ENCODE measurements around the gene NRL.

NRL gene

GRCh38 chr14:24114532-24115421, at the start of gene NRL, which contains the start of gene DCAF11:
TSS of gene NRL (minus strand) at chr14:24114949. CDS start at chr14:24082848, 32,101 bp downstream.
TSS of gene DCAF11 (plus strand) at chr14:24114777. CDS start at chr14:24115595, 818 bp downstream.
- H3K4me3 ChIP-seq (ENCODE audit: low read depth, low read length): peak within 1 kb of the TSS; percentile 63
- in situ Hi-C loops (cut with HindIII; ENCODE audit: low pct_ligation_motif_present, low sequenced_read_pairs): no loop called here

GRCh38 chr14:24162093-24162492, 47.3 kb upstream of the NRL start:
- Histone ChIP-seq H3K36me3 (replicated peaks) (peaks cover 71% of the 10 kb centered on the region), H3K27ac (no peak overlapping the region), H3K4me3 (ENCODE audit: low read depth, low read length) (peak overlapping the region; percentile 79), H3K27me3 (replicated peaks) (no peaks in the 10 kb centered on the region)
- in situ Hi-C loops (cut with HindIII; ENCODE audit: low pct_ligation_motif_present, low sequenced_read_pairs): no loop called here
- no peak for TF ChIP-seq CTCF (IDR thresholded peaks at IDR 0.05; ENCODE audit: low read depth, low read length, missing control alignments)
- DNase-seq: peak; percentile 37

More at GRCh38 chr14:24114532-24115421, at the start of gene NRL, which contains the start of gene DCAF11:
- Histone ChIP-seq H3K27me3 (replicated peaks) (no peaks in the 10 kb centered on the region), H3K27ac (peak within 1 kb of the TSS; percentile 95), H3K36me3 (replicated peaks) (peaks cover 5% of the 10 kb centered on the region)
- DNase-seq: peak; percentile 99
- no peak for TF ChIP-seq CTCF (IDR thresholded peaks at IDR 0.05; ENCODE audit: low read depth, low read length, missing control alignments)

- Histone ChIP-seq H3K27ac (peak within 1 kb of the TSS; percentile 88), H3K36me3 (replicated peaks) (peaks cover 70% of the 10 kb centered on the region), H3K4me3 (ENCODE audit: low read depth, low read length) (peak within 1 kb of the TSS; percentile 79), H3K27me3 (replicated peaks) (no peaks in the 10 kb centered on the region)
- peak; percentile 94 for TF ChIP-seq CTCF (IDR thresholded peaks at IDR 0.05; ENCODE audit: low read depth, low read length, missing control alignments)
- in situ Hi-C loops (cut with HindIII; ENCODE audit: low pct_ligation_motif_present, low sequenced_read_pairs): no loop called here
- peak; percentile 94 for DNase-seq
Measured at GRCh38 chr14:24160850-24161804, 46.4 kb upstream of the NRL start, which contains the start of gene IRF9. TSS of gene IRF9 (plus strand) at chr14:24161265. CDS start at chr14:24162145, 880 bp downstream.

- Histone ChIP-seq H3K4me3 (ENCODE audit: low read depth, low read length) (no peak overlapping the region), H3K27me3 (replicated peaks) (no peaks in the 10 kb centered on the region), H3K27ac (no peak overlapping the region), H3K36me3 (replicated peaks) (peaks cover 70% of the 10 kb centered on the region)
- DNase-seq: no peak
- in situ Hi-C loops (cut with HindIII; ENCODE audit: low pct_ligation_motif_present, low sequenced_read_pairs): no loop called here
- no peak for TF ChIP-seq CTCF (IDR thresholded peaks at IDR 0.05; ENCODE audit: low read depth, low read length, missing control alignments)
Measured at GRCh38 chr14:24160499-24160849, 45.7 kb upstream of the NRL start.

GRCh38 chr14:24159777-24160498, 45.2 kb upstream of the NRL start:
- no peaks in the 10 kb centered on the region for H3K27me3 ChIP-seq (replicated peaks)
- H3K27ac ChIP-seq: no peak overlapping the region
- no peak overlapping the region for H3K4me3 ChIP-seq (ENCODE audit: low read depth, low read length)
- DNase-seq: no peak
- TF ChIP-seq CTCF (IDR thresholded peaks at IDR 0.05; ENCODE audit: low read depth, low read length, missing control alignments): no peak
- H3K36me3 ChIP-seq (replicated peaks): peaks cover 70% of the 10 kb centered on the region
- in situ Hi-C loops (cut with HindIII; ENCODE audit: low pct_ligation_motif_present, low sequenced_read_pairs): no loop called here

Data from brain microvascular endothelial cell (primary cell).